ENCODE data around the gene DCUN1D2. TPM values are rescaled to one million over a fixed set of nuclear protein-coding genes. Genes with fewer than 3 reads are reported as not detected.

DCUN1D2 gene
- total RNA-seq, 1 donor from 2014 or later = 24.6 TPM

GRCh38 chr13:113449693-113450347, 40.7 kb downstream of the DCUN1D2 start:
- Histone ChIP-seq H3K36me3 (no peaks in the 10 kb centered on the region), H3K9me3 (no peaks in the 10 kb centered on the region), H3K27ac (peak overlapping the region; percentile 75), H3K4me3 (peak overlapping the region; percentile 46), H3K4me1 (no peaks in the 10 kb centered on the region), H3K27me3 (no peaks in the 10 kb centered on the region)
- no peak for TF ChIP-seq CTCF (IDR thresholded peaks at IDR 0.05)
- intact Hi-C loops (cut with DNase I) = no loop called here
- DNase-seq (no peak), ATAC-seq (no peak)

GRCh38 chr13:113448885-113449692, 41.4 kb downstream of the DCUN1D2 start:
- Histone ChIP-seq H3K4me3 (peak overlapping the region; percentile 46), H3K27me3 (no peaks in the 10 kb centered on the region), H3K9me3 (no peaks in the 10 kb centered on the region), H3K36me3 (no peaks in the 10 kb centered on the region), H3K27ac (peak overlapping the region; percentile 75), H3K4me1 (no peaks in the 10 kb centered on the region)
- TF ChIP-seq CTCF (IDR thresholded peaks at IDR 0.05) = no peak
- ATAC-seq = peak; percentile 83
- DNase-seq = peak; percentile 78
- intact Hi-C loops (cut with DNase I) = no loop called here

- DNase-seq (peak; percentile 76), ATAC-seq (peak; percentile 45)
- no peaks in the 10 kb centered on the region for H3K4me1 ChIP-seq
- H3K27me3 ChIP-seq = no peaks in the 10 kb centered on the region
- TF ChIP-seq CTCF (IDR thresholded peaks at IDR 0.05) = no peak
- intact Hi-C loops (cut with DNase I) = no loop called here
- H3K4me3 ChIP-seq = peak overlapping the region; percentile 40
- H3K36me3 ChIP-seq = no peaks in the 10 kb centered on the region
- H3K9me3 ChIP-seq = no peaks in the 10 kb centered on the region
- peak overlapping the region; percentile 75 for H3K27ac ChIP-seq
Observed at GRCh38 chr13:113448545-113448884, 42.0 kb downstream of the DCUN1D2 start.

- intact Hi-C loops (cut with DNase I) = no loop called here
- DNase-seq (peak; percentile 35), ATAC-seq (no peak)
Observed at GRCh38 chr13:113447596-113447995, 42.9 kb downstream of the DCUN1D2 start.

GRCh38 chr13:113446488-113446854, 44.0 kb downstream of the DCUN1D2 start:
- intact Hi-C loops (cut with DNase I) = no loop called here
- peak; percentile 6 for DNase-seq
- ATAC-seq = no peak
- H3K27ac ChIP-seq = no peak overlapping the region
- H3K27me3 ChIP-seq = no peaks in the 10 kb centered on the region
- no peaks in the 10 kb centered on the region for H3K9me3 ChIP-seq
- TF ChIP-seq CTCF (IDR thresholded peaks at IDR 0.05) = no peak
- H3K4me1 ChIP-seq = no peaks in the 10 kb centered on the region
- H3K36me3 ChIP-seq = no peaks in the 10 kb centered on the region
- H3K4me3 ChIP-seq = no peak overlapping the region

More at GRCh38 chr13:113447596-113447995, 42.9 kb downstream of the DCUN1D2 start:
- H3K4me1 ChIP-seq = no peaks in the 10 kb centered on the region
- no peak for TF ChIP-seq CTCF (IDR thresholded peaks at IDR 0.05)
- H3K27ac ChIP-seq = no peak overlapping the region
- no peaks in the 10 kb centered on the region for H3K27me3 ChIP-seq
- H3K36me3 ChIP-seq = no peaks in the 10 kb centered on the region
- H3K4me3 ChIP-seq = no peak overlapping the region
- H3K9me3 ChIP-seq = no peaks in the 10 kb centered on the region
